HUES64 (cell line): ENCODE data around the gene LECT2.

Source experiments
- H3K27ac ChIP-seq: 2 replicates; pipeline ENCODE4 v1.7.0; 2013; ENCODE audit warnings: low read depth, low read length, inconsistent platforms
- H3K27me3 ChIP-seq: 2 replicates; pipeline ENCODE4 v1.6.1; 2013; ENCODE audit warnings: mild to moderate bottlenecking, low read length; ENCODE audit not compliant: insufficient read depth
- H3K36me3 ChIP-seq: 2 replicates; pipeline ENCODE4 v1.6.1; 2013; ENCODE audit warnings: mild to moderate bottlenecking, low read length; ENCODE audit not compliant: insufficient read depth
- H3K4me1 ChIP-seq: 2 replicates; pipeline ENCODE4 v1.6.1; 2013; ENCODE audit warnings: mild to moderate bottlenecking, low read length, moderate library complexity; ENCODE audit not compliant: insufficient read depth
- H3K4me3 ChIP-seq: 2 replicates; pipeline ENCODE4 v1.5.1; 2013; ENCODE audit warnings: mild to moderate bottlenecking, low read length, moderate library complexity
- H3K9ac ChIP-seq: 2 replicates; pipeline ENCODE4 v1.6.1; 2013; ENCODE audit warnings: mild to moderate bottlenecking, low read depth, low read length
- H3K9me3 ChIP-seq: 2 replicates; pipeline ENCODE4 v1.6.1; 2013; ENCODE audit warnings: low read depth, low read length; ENCODE audit not compliant: insufficient read depth
- WGBS: fragments of 150-250, 120-280 bp; methylation state at CpG from one replicate; pipeline ENCODE4 v1.1.7; 2013; ENCODE audit warnings: missing lambda C conversion rate; 5-methylcytosine and 5-hydroxymethylcytosine counted together

Gene LECT2

DNA sequence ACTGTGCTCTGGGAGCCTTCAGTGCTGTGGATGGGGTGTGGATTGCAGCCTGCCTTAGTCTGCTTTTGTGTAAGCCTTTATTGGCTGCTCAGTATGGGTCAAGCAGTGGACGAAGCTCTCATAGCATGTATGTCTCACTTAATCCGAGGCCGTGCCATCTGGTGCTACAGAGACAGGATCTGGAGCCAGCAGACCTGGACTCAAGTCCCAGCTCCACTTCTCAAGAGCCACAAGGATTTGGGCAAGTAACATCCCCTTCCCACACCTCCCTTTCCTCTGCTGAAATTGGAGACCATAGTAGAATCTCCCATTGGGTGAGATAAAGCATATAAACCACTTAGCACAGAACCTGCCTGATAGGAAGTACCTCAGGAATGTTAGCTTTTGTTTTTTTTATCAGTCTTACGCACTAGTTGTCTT lies 23.4 kb upstream of the LECT2 start:
- H3K27ac ChIP-seq = no peak overlapping the region
- no peaks in the 10 kb centered on the region for H3K9me3 ChIP-seq
- no peak overlapping the region for H3K9ac ChIP-seq
- peaks cover 12% of the 10 kb centered on the region for H3K4me1 ChIP-seq
- no peak overlapping the region for H3K4me3 ChIP-seq
- peaks cover 10% of the 10 kb centered on the region for H3K27me3 ChIP-seq
- H3K36me3 ChIP-seq = no peaks in the 10 kb centered on the region
- WGBS = 84% methylated on average over 4 of the region's 4 CpGs

DNA sequence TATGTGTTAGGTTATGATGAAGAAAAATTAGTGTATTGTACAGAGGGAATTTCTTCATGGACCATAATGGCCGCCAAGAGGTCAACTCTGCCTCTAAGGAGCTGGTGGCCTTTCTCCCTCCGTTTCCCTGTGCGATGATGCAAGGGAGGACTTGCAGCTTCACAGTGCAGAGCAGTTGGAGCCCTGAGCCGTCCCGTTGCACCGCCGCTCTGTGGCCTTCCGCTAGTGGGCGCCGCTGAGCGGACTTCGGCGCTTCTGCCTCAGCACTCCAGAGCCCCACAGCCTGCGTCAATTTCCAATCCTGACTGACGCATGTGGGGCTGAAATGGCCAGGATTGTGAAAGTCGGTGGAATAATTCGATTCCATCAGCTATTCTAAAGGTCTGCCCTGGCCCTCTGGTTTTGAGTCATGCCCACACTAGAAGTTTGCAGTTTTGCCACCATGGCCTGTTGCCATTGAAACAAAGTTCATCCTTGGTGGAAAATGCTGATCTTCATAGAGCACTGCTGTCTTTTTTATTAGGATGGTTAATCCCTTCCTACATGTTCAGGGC lies 22.7 kb upstream of the LECT2 start:
- Histone ChIP-seq H3K27me3 (peaks cover 10% of the 10 kb centered on the region), H3K4me1 (peaks cover 12% of the 10 kb centered on the region), H3K9me3 (no peaks in the 10 kb centered on the region), H3K27ac (no peak overlapping the region), H3K4me3 (no peak overlapping the region), H3K9ac (no peak overlapping the region), H3K36me3 (no peaks in the 10 kb centered on the region)
- WGBS = 12% methylated on average over 17 of the region's 17 CpGs

DNA sequence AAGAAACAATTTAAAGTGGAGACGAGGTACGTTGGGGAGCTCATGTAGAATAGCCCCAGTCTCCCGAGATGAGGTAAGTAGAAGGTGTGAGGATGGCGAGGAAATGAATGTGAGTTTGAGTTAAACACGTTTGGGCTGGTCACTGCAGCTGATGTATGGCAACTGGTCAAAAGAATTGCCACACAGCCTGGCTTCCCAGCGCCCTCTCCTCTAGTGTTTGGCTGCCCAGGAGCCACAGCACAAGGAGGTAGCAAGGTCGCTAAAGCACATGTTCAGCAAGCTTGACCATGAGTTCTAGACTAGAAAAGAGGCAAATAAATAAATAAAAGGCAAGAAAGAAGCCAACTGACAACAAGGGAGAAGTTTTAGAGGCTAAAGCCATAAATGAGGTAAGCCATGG lies 21.4 kb upstream of the LECT2 start:
- H3K36me3 ChIP-seq = no peaks in the 10 kb centered on the region
- WGBS = 90% methylated on average over 7 of the region's 7 CpGs

GRCh38 chr5:135975122-135975521 lies 20.3 kb upstream of the LECT2 start:
- Histone ChIP-seq H3K36me3 (no peaks in the 10 kb centered on the region), H3K4me3 (no peak overlapping the region), H3K4me1 (peaks cover 12% of the 10 kb centered on the region), H3K9me3 (no peaks in the 10 kb centered on the region), H3K27ac (no peak overlapping the region), H3K9ac (no peak overlapping the region), H3K27me3 (peaks cover 10% of the 10 kb centered on the region)
- 69% methylated on average over 4 of the region's 4 CpGs for WGBS

More for the DNA sequence above, 21.4 kb upstream of the LECT2 start:
- H3K9ac ChIP-seq = no peak overlapping the region
- H3K4me3 ChIP-seq = no peak overlapping the region
- H3K27me3 ChIP-seq = peaks cover 10% of the 10 kb centered on the region
- no peaks in the 10 kb centered on the region for H3K9me3 ChIP-seq
- H3K27ac ChIP-seq = no peak overlapping the region
- peaks cover 12% of the 10 kb centered on the region for H3K4me1 ChIP-seq

GRCh38 chr5:135974021-135974600 lies 19.3 kb upstream of the LECT2 start:
- peaks cover 12% of the 10 kb centered on the region for H3K4me1 ChIP-seq
- H3K36me3 ChIP-seq = no peaks in the 10 kb centered on the region
- H3K27ac ChIP-seq = no peak overlapping the region
- H3K4me3 ChIP-seq = no peak overlapping the region
- H3K9ac ChIP-seq = no peak overlapping the region
- H3K27me3 ChIP-seq = peaks cover 10% of the 10 kb centered on the region
- H3K9me3 ChIP-seq = no peaks in the 10 kb centered on the region

- Histone ChIP-seq H3K9ac (no peak overlapping the region), H3K36me3 (no peaks in the 10 kb centered on the region), H3K4me3 (no peak overlapping the region), H3K9me3 (no peaks in the 10 kb centered on the region), H3K27me3 (peaks cover 10% of the 10 kb centered on the region), H3K4me1 (peaks cover 12% of the 10 kb centered on the region), H3K27ac (no peak overlapping the region)
- 84% methylated on average over 2 of the region's 2 CpGs for WGBS
These were observed 18.7 kb upstream of the LECT2 start for GRCh38 chr5:135973323-135974020.

- no peaks in the 10 kb centered on the region for H3K36me3 ChIP-seq
- no peak overlapping the region for H3K9ac ChIP-seq
- no peaks in the 10 kb centered on the region for H3K27me3 ChIP-seq
- H3K4me3 ChIP-seq = no peak overlapping the region
- H3K9me3 ChIP-seq = no peaks in the 10 kb centered on the region
- H3K27ac ChIP-seq = no peak overlapping the region
- peaks cover 12% of the 10 kb centered on the region for H3K4me1 ChIP-seq
- 57% methylated on average over 1 of the region's 1 CpG for WGBS
These were observed 16.9 kb upstream of the LECT2 start for GRCh38 chr5:135971701-135972100.

DNA sequence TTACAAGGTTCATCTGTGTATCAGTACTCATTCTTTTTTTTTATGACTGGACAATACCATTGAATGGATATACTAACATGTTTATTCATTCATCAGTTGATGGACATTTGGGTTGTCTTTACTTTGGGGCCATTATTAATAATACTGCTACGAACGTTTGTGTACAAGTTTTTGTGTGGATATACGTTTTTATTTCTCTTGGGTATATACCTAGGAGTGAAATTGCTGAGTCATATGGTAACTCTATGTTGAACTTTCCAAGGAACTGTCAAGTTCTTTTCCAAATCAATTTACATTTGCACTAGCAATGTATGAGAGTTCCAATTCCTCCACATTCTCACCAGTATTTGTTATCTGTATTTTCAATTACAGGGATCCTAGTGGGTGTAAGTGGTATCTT lies 12.0 kb upstream of the LECT2 start:
- no peak overlapping the region for H3K9ac ChIP-seq
- no peaks in the 10 kb centered on the region for H3K27me3 ChIP-seq
- 98% methylated on average over 3 of the region's 3 CpGs for WGBS
- no peaks in the 10 kb centered on the region for H3K4me1 ChIP-seq
- H3K27ac ChIP-seq = no peak overlapping the region
- H3K36me3 ChIP-seq = no peaks in the 10 kb centered on the region
- no peaks in the 10 kb centered on the region for H3K9me3 ChIP-seq
- H3K4me3 ChIP-seq = no peak overlapping the region

- Histone ChIP-seq H3K4me1 (no peaks in the 10 kb centered on the region), H3K9me3 (no peaks in the 10 kb centered on the region), H3K36me3 (no peaks in the 10 kb centered on the region), H3K27ac (no peak overlapping the region), H3K9ac (no peak overlapping the region), H3K4me3 (no peak overlapping the region), H3K27me3 (no peaks in the 10 kb centered on the region)
- 81% methylated on average over 3 of the region's 4 CpGs for WGBS
These were observed 11.4 kb upstream of the LECT2 start for GRCh38 chr5:135966165-135966564.

DNA sequence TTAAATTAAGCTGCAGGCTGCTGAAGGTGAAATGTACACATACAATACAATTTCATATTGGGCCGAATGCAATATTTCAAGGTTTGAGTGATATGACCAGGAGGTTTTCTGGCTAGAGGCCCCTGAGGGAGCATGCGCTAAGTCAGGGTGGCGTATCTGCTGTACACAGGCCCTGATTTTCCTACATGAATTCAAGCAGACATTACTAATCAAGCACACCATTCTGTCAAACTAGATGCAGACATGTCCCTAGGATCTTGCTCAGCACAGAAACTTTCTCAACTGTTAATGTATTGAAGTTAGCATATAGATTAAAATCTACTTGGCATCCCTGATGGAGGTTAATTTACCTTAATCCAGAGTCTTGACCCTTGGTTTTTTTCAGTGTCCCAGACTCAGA lies 10.7 kb upstream of the LECT2 start:
- WGBS = 97% methylated on average over 3 of the region's 3 CpGs
- Histone ChIP-seq H3K4me1 (no peaks in the 10 kb centered on the region), H3K9me3 (no peaks in the 10 kb centered on the region), H3K36me3 (no peaks in the 10 kb centered on the region), H3K27me3 (no peaks in the 10 kb centered on the region), H3K27ac (no peak overlapping the region), H3K9ac (no peak overlapping the region), H3K4me3 (no peak overlapping the region)

- H3K27ac ChIP-seq = no peak overlapping the region
- no peaks in the 10 kb centered on the region for H3K36me3 ChIP-seq
- 100% methylated on average over 1 of the region's 1 CpG for WGBS
- no peak overlapping the region for H3K9ac ChIP-seq
- no peaks in the 10 kb centered on the region for H3K9me3 ChIP-seq
- no peak overlapping the region for H3K4me3 ChIP-seq
- H3K4me1 ChIP-seq = no peaks in the 10 kb centered on the region
- no peaks in the 10 kb centered on the region for H3K27me3 ChIP-seq
These were observed 10.0 kb upstream of the LECT2 start for GRCh38 chr5:135964670-135965320.
